GM18873 (cell line): Measurements from ENCODE around the gene TMIE.

Experiments
- ATAC-seq: cut with Tn5 transposase; IDR thresholded peaks from one replicate; pipeline ENCODE4 v1.9.1; 2021; ENCODE audit warnings: mild to moderate bottlenecking, moderate library complexity, moderate number of reproducible peaks; ENCODE audit not compliant: unreplicated experiment, low FRiP score

Gene TMIE

DNA sequence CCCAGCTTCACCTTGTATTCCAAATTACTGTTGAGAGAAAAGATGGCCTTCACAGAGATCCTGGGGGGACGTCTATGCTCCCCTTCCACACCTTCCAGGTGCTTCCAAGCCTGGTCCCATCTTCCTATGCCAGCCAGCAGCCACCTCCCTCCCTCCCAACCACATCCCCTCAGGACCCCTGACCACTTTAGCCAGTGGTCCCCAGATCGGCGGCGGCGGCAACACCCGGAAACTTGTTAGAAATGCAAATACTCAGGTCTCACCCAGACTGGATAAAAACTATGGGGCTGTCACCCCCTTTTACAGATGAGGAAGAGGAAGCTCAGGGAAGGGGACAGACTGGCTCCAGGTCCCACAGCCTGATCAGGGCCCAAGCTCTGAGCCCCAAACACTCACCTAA is 54.5 kb downstream of the TMIE start:
- ATAC-seq, result no peak

DNA sequence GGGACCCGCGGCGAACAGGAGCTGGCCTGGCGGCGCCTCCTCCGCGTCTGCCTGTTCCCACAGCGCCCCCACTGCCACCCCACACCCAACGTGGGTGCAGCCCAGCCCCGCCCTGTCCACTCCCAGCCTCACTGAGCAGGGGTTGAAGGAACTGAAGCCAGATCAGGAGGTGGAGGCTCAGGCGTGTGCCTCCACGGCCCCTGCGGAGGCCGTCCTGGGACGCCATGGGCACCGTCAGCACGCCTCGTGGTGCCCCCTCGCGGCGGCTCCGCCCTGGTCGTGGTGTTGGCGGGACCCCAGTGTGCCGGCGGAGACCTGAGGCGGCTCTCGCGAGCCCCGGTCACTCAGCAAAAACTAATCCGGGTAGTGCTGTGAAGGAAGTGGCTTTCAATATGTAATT is 55.5 kb downstream of the TMIE start:
- no peak for ATAC-seq

DNA sequence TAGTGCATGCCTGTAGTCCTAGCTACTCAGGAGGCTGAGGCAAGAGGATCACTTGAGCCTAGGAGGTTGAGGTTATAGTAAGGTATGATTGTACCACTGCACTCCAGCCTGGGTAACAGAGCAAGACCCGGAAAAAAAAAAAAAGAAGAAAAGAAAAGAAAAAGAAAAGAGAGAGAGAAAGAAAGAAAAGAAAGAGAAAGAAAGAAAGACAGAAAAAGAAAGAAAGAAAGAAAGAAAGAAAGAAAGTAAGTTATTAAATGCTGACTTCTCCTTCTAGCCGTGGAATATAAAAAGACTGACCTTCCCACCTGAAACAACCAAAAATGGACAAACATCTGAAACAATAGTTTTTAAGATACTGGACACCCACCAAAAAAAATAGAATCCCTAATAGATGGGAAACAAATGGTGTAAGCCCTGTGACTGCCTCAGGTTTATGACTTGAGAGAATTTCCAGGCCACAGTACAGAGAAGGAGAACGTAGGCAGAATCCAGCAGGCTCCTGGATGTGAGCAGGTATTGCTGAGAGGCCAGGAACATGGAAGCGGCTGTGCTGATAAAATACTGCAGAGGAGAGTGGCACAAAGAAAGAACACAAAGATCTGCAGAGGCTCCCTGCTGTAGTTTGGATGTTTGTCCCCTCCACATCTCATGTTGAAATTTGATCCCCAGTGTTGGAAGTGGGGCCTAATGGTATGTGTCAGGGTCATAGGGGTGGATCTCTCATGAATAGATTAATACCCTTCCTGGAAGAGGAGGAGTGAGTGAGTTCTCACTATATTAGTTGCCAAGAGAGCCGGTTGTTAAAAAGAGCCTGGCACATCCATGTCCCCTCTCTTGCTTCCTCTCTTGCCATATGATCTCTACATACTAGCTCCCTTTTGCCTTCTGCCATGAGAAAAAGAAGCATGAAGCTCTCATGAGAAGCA is 58.3 kb downstream of the TMIE start:
- no peak for ATAC-seq
